Activated naive CD8-positive, alpha-beta T cell treated with anti-CD3 and anti-CD28 coated beads for 36 hours (primary cell): ENCODE results near the gene AXIN2. TPM values are rescaled to one million over a fixed set of nuclear protein-coding genes. Genes with fewer than 3 reads are reported as not detected.
A peak's percentile ranks its signal among the peaks of the same experiment; 100 is the strongest.
"Not testable (repeated sequence)": the region's sequence is repeated elsewhere in the genome, so short reads cannot be mapped to it uniquely, and the experiment has no call there.

Experiments
- DNase-seq: peaks from one replicate; pipeline ENCODE4 v3.0.0; 2021
- H3K27ac Mint-ChIP-seq: one replicate; pipeline ENCODE4 v1.8.0; 2022; ENCODE audit warnings: mild to moderate bottlenecking, moderate library complexity, mixed read lengths
- H3K27me3 Mint-ChIP-seq: one replicate; pipeline ENCODE4 v1.8.0; 2022; ENCODE audit warnings: mild to moderate bottlenecking, mixed read lengths
- H3K36me3 Mint-ChIP-seq: one replicate; pipeline ENCODE4 v1.8.0; 2021; ENCODE audit warnings: mild to moderate bottlenecking, mixed read lengths
- H3K4me1 Mint-ChIP-seq: one replicate; pipeline ENCODE4 v1.8.0; 2021; ENCODE audit warnings: mixed read lengths
- H3K4me3 Mint-ChIP-seq: one replicate; pipeline ENCODE4 v1.8.0; 2022; ENCODE audit warnings: mild to moderate bottlenecking, moderate library complexity, mixed read lengths
- H3K9me3 Mint-ChIP-seq: one replicate; pipeline ENCODE4 v1.8.0; 2022; ENCODE audit warnings: mixed read lengths
- total RNA-seq, 2 experiments: library from RNA; stranded (reverse); gene quantifications; one replicate each; pipeline ENCODE4 v1.2.3, GENCODE V29; 2021

The AXIN2 gene
- total RNA-seq, 2 experiments from 2014 or later: 1.5 to 1.6 TPM

DNA sequence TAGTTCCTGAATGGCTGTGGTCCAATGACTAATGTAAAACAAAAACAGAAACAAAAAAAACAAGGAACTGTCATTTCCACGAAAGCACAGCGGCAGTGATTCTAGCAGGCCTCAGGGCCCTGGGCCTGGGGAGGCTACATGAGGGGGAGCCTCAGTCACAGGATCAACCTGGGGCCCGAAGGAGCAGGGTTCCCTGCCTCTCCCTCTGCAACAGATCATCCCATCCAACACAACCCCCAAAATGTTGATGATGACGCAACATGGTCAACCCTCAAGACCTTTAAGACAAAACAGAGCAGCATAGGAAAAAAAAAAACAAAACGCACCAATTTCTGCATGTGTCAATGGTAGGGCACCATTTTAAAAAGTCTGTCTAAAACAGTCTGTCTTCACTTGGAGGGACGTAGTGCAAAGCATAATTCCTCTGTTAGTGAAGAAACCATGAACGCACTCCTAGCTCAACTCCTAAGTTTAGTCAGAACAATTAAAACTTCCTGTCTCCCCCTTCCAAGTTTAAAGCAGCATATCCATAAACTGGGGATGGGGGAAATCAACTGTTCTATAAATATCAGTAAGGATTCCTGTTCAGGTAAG lies 32.3 kb downstream of the AXIN2 start:
- DNase-seq: no peak

DNA sequence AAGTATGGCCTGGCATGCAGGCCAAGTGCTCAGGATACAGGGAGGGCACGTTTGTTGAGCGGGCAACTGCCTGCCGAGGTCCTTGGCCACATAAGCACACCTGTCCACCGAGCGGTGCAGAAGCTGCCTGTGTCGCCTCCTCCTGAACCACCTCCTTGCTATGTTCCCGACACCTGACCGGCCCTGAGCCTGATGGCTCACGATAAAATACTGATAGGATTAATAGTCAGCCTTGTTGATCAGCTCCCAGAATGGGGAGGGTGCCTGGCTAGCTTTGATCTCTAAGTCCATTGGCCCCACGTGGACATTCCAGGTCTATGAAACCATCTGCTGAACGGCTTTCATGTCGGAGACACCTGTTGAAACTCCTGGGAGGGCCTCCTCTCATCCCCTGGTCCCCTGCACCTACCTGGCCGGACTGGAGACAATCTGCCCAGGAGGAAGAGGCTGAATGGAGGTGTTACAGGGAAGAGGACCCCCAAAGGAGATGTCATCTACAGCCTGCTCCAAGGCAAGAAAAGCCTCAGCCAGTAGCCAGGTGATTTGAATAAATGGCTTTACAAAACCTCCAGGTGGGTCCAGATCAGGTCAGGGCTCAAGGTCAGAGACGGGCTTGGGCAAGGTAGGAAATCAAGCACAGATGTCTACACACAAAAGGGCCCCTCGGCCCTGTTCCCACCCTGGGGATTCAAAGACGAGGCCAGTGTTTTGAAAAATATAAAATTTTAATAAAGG lies 33.4 kb downstream of the AXIN2 start:
- Mint-ChIP-seq H3K9me3 (peaks cover 2% of the 10 kb centered on the region), H3K4me1 (peaks cover 19% of the 10 kb centered on the region), H3K4me3 (no peak overlapping the region), H3K27me3 (no peaks in the 10 kb centered on the region), H3K27ac (no peak overlapping the region), H3K36me3 (peaks cover 2% of the 10 kb centered on the region)
- DNase-seq: no peak

More for the DNA sequence above, 32.3 kb downstream of the AXIN2 start:
- H3K27ac Mint-ChIP-seq: no peak overlapping the region
- H3K4me1 Mint-ChIP-seq: peaks cover 9% of the 10 kb centered on the region
- H3K27me3 Mint-ChIP-seq: no peaks in the 10 kb centered on the region
- H3K4me3 Mint-ChIP-seq: no peak overlapping the region
- H3K9me3 Mint-ChIP-seq: peaks cover 2% of the 10 kb centered on the region
- H3K36me3 Mint-ChIP-seq: peaks cover 2% of the 10 kb centered on the region

- Mint-ChIP-seq H3K27me3 (no peaks in the 10 kb centered on the region), H3K4me3 (no peak overlapping the region), H3K9me3 (peaks cover 2% of the 10 kb centered on the region), H3K27ac (no peak overlapping the region), H3K4me1 (peaks cover 25% of the 10 kb centered on the region), H3K36me3 (peaks cover 2% of the 10 kb centered on the region)
- no peak for DNase-seq
These were observed 34.1 kb downstream of the AXIN2 start for GRCh38 chr17:65527381-65527780.

DNA sequence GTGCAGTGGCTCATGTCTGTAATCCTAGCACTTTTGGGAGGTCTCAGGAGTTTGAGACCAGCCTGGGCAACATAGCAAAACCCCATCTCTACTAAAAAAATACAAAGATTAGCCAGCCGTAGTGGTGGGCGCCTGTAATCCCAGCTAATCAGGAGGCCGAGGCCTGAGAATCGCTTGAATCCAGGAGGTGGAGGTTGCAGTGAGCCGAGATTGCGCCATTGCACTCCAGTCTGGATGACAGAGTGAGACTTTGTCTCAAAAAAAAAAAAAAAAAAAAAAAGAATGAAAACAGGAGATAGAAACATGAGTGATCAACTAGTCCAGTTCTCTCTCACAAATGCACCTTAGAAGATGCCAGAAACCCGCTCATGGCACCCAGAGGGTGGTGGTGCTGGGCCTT lies 34.6 kb downstream of the AXIN2 start:
- not testable (repeated sequence) for H3K27ac Mint-ChIP-seq, H3K9me3 Mint-ChIP-seq, DNase-seq, H3K4me3 Mint-ChIP-seq, H3K36me3 Mint-ChIP-seq, H3K27me3 Mint-ChIP-seq
- H3K4me1 Mint-ChIP-seq: peaks cover 26% of the 10 kb centered on the region

- Mint-ChIP-seq H3K9me3 (peaks cover 2% of the 10 kb centered on the region), H3K27me3 (no peaks in the 10 kb centered on the region), H3K4me3 (no peak overlapping the region), H3K4me1 (peaks cover 23% of the 10 kb centered on the region), H3K36me3 (peaks cover 2% of the 10 kb centered on the region), H3K27ac (peak overlapping the region; percentile 21)
- no peak for DNase-seq
These were observed 37.4 kb downstream of the AXIN2 start for GRCh38 chr17:65523853-65524664.

DNA sequence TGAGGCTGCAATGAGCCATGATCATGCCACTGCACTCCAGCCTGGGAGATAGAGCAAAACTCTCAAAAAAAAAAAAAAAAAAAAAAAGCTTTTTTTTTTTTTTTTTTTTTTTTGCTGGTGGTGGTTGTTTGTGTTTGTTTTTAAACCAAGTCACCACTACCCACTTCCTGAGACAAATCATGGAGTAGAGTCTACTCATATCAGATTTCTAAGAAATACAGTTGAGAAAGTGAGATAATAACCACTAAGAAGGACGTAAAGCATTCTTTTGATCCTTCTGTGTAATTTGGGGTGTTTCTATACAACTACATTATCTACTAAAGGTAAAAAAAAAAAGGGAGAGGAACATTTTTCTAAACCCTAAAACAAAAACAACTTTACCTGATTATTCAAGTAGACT lies 38.0 kb downstream of the AXIN2 start:
- H3K27me3 Mint-ChIP-seq: no peaks in the 10 kb centered on the region
- H3K9me3 Mint-ChIP-seq: peaks cover 2% of the 10 kb centered on the region
- DNase-seq: no peak
- H3K27ac Mint-ChIP-seq: peak overlapping the region; percentile 11
- H3K4me3 Mint-ChIP-seq: no peak overlapping the region
- H3K36me3 Mint-ChIP-seq: peaks cover 2% of the 10 kb centered on the region
- peaks cover 23% of the 10 kb centered on the region for H3K4me1 Mint-ChIP-seq

DNA sequence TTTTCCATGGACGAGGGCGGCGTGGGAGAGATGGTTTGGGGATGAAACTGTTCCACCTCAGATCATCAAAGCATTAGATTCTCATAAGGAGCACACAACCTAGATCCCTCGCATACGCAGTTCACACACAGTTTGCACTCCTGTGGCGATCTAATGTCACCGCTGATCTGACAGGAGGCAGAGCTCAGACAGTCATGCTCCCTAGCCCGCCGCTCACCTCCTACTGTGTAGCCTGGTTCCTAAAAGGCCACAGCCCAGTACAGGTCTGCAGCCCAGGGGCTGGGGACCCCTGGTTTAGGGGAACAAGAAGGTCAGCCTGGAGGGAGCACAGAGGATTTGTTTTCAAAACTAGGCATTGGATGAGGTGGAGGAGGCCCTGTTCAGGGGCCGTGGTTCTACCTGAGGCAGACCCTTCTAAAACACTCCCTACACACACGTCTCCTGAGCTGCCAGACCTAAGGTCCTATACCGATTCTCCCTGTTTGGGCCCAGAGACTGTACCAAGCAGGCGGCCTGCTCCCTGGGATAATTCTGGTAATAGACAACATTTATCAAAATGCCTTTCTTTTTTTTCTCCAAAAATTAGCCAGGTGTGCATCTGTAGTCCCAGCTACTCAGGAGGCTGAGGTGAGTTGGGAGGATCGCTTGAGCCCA lies 38.6 kb downstream of the AXIN2 start:
- Mint-ChIP-seq H3K9me3 (peaks cover 2% of the 10 kb centered on the region), H3K27ac (no peak overlapping the region), H3K27me3 (no peaks in the 10 kb centered on the region), H3K4me3 (no peak overlapping the region), H3K36me3 (peaks cover 2% of the 10 kb centered on the region), H3K4me1 (peaks cover 23% of the 10 kb centered on the region)
- DNase-seq: no peak

DNA sequence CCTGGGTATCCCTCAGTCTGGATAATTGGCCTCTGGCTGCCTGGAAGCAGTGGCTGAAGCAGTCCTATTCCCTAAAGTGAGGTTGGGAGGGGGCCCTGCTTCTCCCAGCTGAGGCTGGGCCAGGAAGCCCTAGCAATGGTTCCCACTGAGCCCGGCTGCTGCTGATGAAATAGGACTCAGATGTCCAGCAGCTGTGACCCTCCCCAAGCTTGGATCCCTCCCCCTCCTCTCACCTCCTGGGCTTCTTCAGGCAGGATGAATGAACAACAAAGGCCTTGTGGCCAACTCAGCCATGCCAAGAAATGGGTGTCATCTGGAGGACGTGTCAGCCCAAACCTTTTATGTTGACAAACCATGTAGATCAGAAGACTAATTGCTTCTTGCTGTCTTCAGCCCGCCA lies 42.0 kb downstream of the AXIN2 start:
- H3K9me3 Mint-ChIP-seq: no peaks in the 10 kb centered on the region
- H3K27ac Mint-ChIP-seq: no peak overlapping the region
- DNase-seq: no peak
- no peaks in the 10 kb centered on the region for H3K27me3 Mint-ChIP-seq
- no peak overlapping the region for H3K4me3 Mint-ChIP-seq
- peaks cover 23% of the 10 kb centered on the region for H3K4me1 Mint-ChIP-seq
- no peaks in the 10 kb centered on the region for H3K36me3 Mint-ChIP-seq

DNA sequence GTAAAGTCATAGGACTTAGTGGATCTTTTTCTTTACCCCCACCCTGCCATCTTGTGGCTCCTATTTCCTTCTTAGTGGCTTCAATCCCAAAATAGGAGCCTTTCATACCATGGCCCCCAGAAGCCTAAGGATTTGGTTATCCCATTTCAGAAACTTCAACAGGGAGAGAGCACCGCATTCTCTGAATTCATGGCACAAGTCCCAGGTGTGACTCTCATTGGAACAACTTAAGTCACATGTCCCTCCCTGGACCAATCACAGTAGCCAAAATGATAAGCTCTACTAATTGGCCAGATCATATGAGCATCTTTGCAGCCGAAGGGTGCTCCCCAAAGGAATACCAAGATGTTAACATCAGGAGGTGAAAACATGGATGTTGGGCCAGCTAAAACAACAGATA lies 43.2 kb downstream of the AXIN2 start:
- Mint-ChIP-seq H3K27me3 (no peaks in the 10 kb centered on the region), H3K4me1 (peaks cover 18% of the 10 kb centered on the region), H3K36me3 (no peaks in the 10 kb centered on the region), H3K9me3 (no peaks in the 10 kb centered on the region), H3K4me3 (no peak overlapping the region), H3K27ac (no peak overlapping the region)
- DNase-seq: no peak

DNA sequence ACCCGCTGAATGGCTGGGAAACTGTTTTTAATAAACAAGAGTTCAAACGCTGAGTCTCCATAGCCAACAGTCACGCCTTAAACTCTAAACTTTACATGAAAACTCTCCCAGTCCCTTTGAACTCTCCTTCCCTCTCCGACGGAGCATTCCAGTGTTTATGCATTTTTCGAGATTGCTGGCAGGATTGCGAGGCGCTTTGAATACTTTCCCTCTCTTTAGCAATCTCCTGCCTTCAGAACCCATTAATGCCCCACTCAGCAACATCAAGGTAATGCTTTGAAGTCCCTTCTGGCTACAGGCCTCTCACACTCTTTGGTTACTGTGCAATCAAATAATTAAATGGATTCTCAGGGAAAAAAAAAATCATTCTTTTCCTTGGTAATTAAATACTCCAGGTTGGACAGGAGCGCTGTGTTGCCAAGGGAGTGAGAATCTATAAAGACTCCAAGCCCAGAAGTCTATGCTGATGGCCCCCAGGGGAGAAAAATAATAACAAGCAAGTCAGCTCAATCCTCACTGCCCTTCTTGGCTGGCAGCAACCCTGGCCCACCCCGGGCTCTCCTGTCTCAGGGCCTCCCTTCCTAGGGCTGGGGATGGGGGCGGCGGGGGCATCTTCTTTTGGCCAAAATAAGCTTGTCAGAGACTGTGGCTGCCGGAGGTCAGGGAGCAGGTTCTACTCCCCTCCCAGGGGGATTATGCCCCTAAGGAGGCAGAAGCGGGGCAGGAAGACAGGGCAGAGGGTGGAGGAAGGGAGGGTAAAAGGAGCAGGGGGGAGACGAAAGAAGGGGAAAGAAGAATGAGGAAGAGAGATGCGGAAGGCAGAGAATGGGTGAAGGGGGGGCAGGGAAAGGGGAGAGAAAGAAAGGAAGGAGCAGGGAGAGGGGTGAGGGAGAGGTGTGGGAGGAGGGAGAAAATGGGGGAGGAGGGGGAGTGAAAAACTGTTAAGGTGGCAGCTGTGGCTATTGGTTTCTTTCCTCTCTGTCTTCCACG lies 45.2 kb downstream of the AXIN2 start:
- H3K4me3 Mint-ChIP-seq: no peak overlapping the region
- peaks cover 7% of the 10 kb centered on the region for H3K4me1 Mint-ChIP-seq
- H3K27me3 Mint-ChIP-seq: no peaks in the 10 kb centered on the region
- no peaks in the 10 kb centered on the region for H3K36me3 Mint-ChIP-seq
- no peak for DNase-seq
- no peaks in the 10 kb centered on the region for H3K9me3 Mint-ChIP-seq
- H3K27ac Mint-ChIP-seq: no peak overlapping the region

GRCh38 chr17:65515512-65515911 lies 45.9 kb downstream of the AXIN2 start:
- Mint-ChIP-seq H3K4me3 (no peak overlapping the region), H3K27ac (no peak overlapping the region), H3K36me3 (no peaks in the 10 kb centered on the region), H3K27me3 (no peaks in the 10 kb centered on the region), H3K9me3 (no peaks in the 10 kb centered on the region), H3K4me1 (peaks cover 6% of the 10 kb centered on the region)
- DNase-seq: no peak

- Mint-ChIP-seq H3K27ac (no peak overlapping the region), H3K27me3 (no peaks in the 10 kb centered on the region), H3K9me3 (no peaks in the 10 kb centered on the region), H3K4me3 (no peak overlapping the region), H3K36me3 (no peaks in the 10 kb centered on the region), H3K4me1 (peaks cover 5% of the 10 kb centered on the region)
- DNase-seq: no peak
These were observed 46.9 kb downstream of the AXIN2 start for GRCh38 chr17:65514541-65514940.

DNA sequence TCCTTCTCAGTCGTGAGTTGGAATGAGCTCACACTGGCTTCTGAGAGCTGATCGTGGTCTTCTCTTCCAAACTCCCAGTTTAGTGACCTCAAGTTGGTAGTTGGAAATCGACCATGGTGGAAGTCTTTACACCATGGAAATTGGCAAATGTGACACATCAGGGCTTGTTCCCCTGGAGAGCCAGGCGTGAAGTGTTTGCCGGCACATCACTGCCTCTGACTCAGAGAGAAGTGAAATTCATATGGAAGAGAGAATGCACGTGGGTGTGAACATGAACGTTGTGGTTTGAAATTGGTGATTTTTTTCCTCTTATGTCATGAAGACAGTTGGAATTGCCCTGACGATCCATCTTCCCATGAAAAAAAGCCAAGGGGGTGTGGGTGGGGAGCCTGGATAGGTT lies 47.4 kb downstream of the AXIN2 start:
- Mint-ChIP-seq H3K36me3 (no peaks in the 10 kb centered on the region), H3K4me1 (peaks cover 5% of the 10 kb centered on the region), H3K27ac (no peak overlapping the region), H3K9me3 (no peaks in the 10 kb centered on the region), H3K27me3 (no peaks in the 10 kb centered on the region), H3K4me3 (no peak overlapping the region)
- no peak for DNase-seq

DNA sequence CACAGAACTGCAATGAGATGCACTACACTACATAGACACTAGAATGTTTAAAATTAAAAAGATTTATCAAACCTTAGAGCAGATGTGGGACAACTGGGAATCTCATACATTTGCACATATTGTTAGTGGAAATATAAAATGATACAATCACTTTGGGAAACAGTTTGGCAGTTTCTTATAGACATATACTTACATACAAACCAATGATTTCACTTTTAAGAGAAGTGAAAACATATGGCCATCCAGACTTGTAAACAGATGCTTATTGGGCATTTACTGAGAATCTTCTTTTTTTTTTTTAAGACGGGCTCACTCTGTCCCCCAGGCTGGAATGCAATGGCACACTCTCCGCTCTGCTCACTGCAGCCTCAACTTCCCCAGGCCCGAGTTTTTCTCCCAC lies 50.1 kb downstream of the AXIN2 start:
- Mint-ChIP-seq H3K4me1 (peaks cover 5% of the 10 kb centered on the region), H3K4me3 (no peak overlapping the region), H3K27me3 (peaks cover 6% of the 10 kb centered on the region), H3K27ac (no peak overlapping the region), H3K36me3 (no peaks in the 10 kb centered on the region), H3K9me3 (no peaks in the 10 kb centered on the region)
- DNase-seq: no peak
